Measurements from ENCODE around the gene ATOH8.
A peak's percentile ranks its signal among the peaks of the same experiment; 100 is the strongest.

DNA sequence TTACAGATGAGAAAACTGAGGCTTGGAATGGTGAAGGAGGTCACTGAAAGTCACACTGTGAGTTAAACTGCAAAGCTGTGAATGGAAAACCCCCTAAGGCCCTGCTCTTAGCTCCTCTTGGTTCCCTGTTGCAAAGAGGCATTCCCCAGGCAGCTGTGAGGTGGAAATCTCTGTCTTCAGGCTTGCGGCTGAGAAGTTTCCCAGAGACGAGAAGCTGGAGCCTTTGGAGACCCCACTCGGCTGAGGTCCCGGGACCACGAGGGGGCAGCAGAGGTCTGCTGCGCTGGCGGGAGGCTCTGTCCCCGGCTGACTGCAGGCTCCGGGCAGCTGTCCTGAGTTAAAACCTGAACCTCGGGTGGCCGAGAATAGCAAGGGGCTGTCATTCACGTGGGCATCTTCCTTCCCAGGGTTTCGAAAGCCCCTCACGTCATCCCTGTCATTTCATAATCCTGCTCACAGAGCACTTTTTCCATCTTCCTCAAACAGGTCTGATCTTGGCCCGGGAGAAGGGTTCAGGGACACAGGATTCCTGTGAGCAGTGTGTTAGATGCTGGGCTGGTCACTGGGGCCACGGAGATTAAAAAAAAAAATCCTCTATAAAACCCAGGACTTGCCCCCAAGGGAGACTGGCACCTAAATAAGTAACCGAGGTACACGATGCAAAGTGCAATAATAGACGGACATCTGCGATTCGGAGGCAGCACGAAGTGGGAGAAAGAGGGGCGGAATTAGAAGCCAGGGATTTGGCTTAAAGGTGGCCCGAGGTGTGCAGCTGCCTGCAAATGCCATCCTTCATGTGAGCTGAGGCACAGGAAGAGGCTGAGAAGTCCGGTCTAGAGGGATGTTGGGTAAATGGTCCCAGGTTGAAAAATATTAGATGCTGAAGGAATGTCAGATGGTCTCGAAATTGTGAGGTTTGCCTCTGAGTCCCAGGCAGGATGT lies 24.6 kb upstream of the ATOH8 start:
- no peak for TF ChIP-seq CBX8 (IDR thresholded peaks at IDR 0.05)
- no peak for TF ChIP-seq TP53 (CRISPR knock-in tag; IDR thresholded peaks at IDR 0.05)
- TF ChIP-seq, protein P1, sequence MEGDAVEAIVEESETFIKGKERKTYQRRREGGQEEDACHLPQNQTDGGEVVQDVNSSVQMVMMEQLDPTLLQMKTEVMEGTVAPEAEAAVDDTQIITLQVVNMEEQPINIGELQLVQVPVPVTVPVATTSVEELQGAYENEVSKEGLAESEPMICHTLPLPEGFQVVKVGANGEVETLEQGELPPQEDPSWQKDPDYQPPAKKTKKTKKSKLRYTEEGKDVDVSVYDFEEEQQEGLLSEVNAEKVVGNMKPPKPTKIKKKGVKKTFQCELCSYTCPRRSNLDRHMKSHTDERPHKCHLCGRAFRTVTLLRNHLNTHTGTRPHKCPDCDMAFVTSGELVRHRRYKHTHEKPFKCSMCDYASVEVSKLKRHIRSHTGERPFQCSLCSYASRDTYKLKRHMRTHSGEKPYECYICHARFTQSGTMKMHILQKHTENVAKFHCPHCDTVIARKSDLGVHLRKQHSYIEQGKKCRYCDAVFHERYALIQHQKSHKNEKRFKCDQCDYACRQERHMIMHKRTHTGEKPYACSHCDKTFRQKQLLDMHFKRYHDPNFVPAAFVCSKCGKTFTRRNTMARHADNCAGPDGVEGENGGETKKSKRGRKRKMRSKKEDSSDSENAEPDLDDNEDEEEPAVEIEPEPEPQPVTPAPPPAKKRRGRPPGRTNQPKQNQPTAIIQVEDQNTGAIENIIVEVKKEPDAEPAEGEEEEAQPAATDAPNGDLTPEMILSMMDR (IDR thresholded peaks at IDR 0.05) = peak; percentile 99
- TF ChIP-seq, protein P2, sequence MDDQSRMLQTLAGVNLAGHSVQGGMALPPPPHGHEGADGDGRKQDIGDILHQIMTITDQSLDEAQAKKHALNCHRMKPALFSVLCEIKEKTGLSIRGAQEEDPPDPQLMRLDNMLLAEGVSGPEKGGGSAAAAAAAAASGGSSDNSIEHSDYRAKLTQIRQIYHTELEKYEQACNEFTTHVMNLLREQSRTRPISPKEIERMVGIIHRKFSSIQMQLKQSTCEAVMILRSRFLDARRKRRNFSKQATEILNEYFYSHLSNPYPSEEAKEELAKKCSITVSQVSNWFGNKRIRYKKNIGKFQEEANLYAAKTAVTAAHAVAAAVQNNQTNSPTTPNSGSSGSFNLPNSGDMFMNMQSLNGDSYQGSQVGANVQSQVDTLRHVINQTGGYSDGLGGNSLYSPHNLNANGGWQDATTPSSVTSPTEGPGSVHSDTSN (IDR thresholded peaks at IDR 0.05) = no peak

Data from A549 (cell line).